HepG2 (cell line): ENCODE measurements around the gene TPGS1. TPM values are rescaled to one million over a fixed set of nuclear protein-coding genes. Genes with fewer than 3 reads are reported as not detected.

Source experiments
- CC2D1A ChIP-seq: sonication (generic); formaldehyde crosslinking; IDR thresholded peaks from 2 replicates; pipeline ENCODE4 v1.8.1; 2023; ENCODE audit warnings: mild to moderate bottlenecking, missing genetic modification reagents
- CHD4 ChIP-seq: fragments of 200-600 bp; sonication (generic); IDR thresholded peaks from 2 replicates; pipeline ENCODE4 v1.7.0; 2017; ENCODE audit warnings: mild to moderate bottlenecking, low read length, borderline replicate concordance
- GLI4 ChIP-seq: sonication (generic); formaldehyde crosslinking; IDR thresholded peaks from 2 replicates; pipeline ENCODE4 v1.5.1; 2020; ENCODE audit warnings: missing genetic modification reagents, mild to moderate bottlenecking, moderate library complexity, borderline replicate concordance
- GPN1 ChIP-seq: sonication (generic); formaldehyde crosslinking; IDR thresholded peaks from 2 replicates; pipeline ENCODE4 v1.5.1; 2020; ENCODE audit warnings: missing genetic modification reagents, borderline replicate concordance
- HIVEP1 ChIP-seq: sonication (generic); formaldehyde crosslinking; IDR thresholded peaks from 2 replicates; pipeline ENCODE4 v1.4.0; 2020; ENCODE audit warnings: mild to moderate bottlenecking, missing genetic modification reagents
- MAFF ChIP-seq: IDR thresholded peaks from 2 replicates; pipeline ENCODE4 v1.6.1; 2011; ENCODE audit warnings: low read depth, low read length, improper control_type of control experiment
- MXI1 ChIP-seq: IDR thresholded peaks from 3 replicates; pipeline ENCODE4 v1.6.1; 2012; ENCODE audit warnings: low read depth, low read length, inconsistent platforms, borderline replicate concordance
- NFIB ChIP-seq: sonication (generic); formaldehyde crosslinking; IDR thresholded peaks from 2 replicates; pipeline ENCODE4 v1.9.0; 2021; ENCODE audit warnings: missing genetic modification reagents, mild to moderate bottlenecking, borderline replicate concordance
- NR2F6 ChIP-seq, 2 experiments: IDR thresholded peaks; 2 replicates each; pipeline ENCODE4 v1.6.1; 2016; ENCODE audit warnings: antibody characterized with exemption in 1 of 2, mild to moderate bottlenecking in 1 of 2
- POLR2A ChIP-seq, 2 experiments: IDR thresholded peaks; 2 replicates each; pipeline ENCODE4 v1.6.1; 2011; ENCODE audit warnings: low read depth in 2 of 2, low read length in 2 of 2, mild to moderate bottlenecking in 1 of 2, moderate library complexity in 1 of 2; ENCODE audit not compliant: insufficient read depth in 1 of 2
- SMAD1 ChIP-seq: sonication (generic); formaldehyde crosslinking; IDR thresholded peaks from 2 replicates; pipeline ENCODE4 v1.4.0; 2020; ENCODE audit warnings: missing genetic modification reagents, low read depth, mild to moderate bottlenecking, borderline replicate concordance
- SYNCRIP ChIP-seq: fragments of 200-400 bp; formaldehyde crosslinking; IDR thresholded peaks from 2 replicates; pipeline ENCODE4 v1.6.1; 2018; ENCODE audit warnings: mild to moderate bottlenecking, low read depth, low read length; ENCODE audit not compliant: insufficient read depth
- U2AF2 ChIP-seq: fragments of 200-400 bp; formaldehyde crosslinking; IDR thresholded peaks from 2 replicates; pipeline ENCODE4 v1.6.1; 2017; ENCODE audit warnings: low read depth, mild to moderate bottlenecking, low read length
- ZBTB7B ChIP-seq: sonication (generic); formaldehyde crosslinking; IDR thresholded peaks from 2 replicates; pipeline ENCODE4 v1.4.0; 2020; ENCODE audit warnings: missing genetic modification reagents
- ZKSCAN5 ChIP-seq: sonication (generic); formaldehyde crosslinking; IDR thresholded peaks from 2 replicates; pipeline ENCODE4 v1.5.1; 2020; ENCODE audit warnings: mild to moderate bottlenecking, missing genetic modification reagents
- ZNF235 ChIP-seq: sonication (generic); formaldehyde crosslinking; IDR thresholded peaks from 2 replicates; pipeline ENCODE4 v1.8.1; 2023; ENCODE audit warnings: mild to moderate bottlenecking, missing genetic modification reagents, borderline replicate concordance
- ZNF337 ChIP-seq: sonication (generic); formaldehyde crosslinking; IDR thresholded peaks from 2 replicates; pipeline ENCODE4 v1.5.1; 2020; ENCODE audit warnings: missing genetic modification reagents, low read depth, mild to moderate bottlenecking, borderline replicate concordance
- ZNF350 ChIP-seq: sonication (generic); formaldehyde crosslinking; IDR thresholded peaks from 2 replicates; pipeline ENCODE4 v1.4.0; 2020; ENCODE audit warnings: mild to moderate bottlenecking, low read depth, missing genetic modification reagents, borderline replicate concordance
- ZNF501 ChIP-seq: sonication (generic); formaldehyde crosslinking; IDR thresholded peaks from 2 replicates; pipeline ENCODE4 v1.5.1; 2020; ENCODE audit warnings: mild to moderate bottlenecking, moderate library complexity, missing genetic modification reagents
- ZNF558 ChIP-seq: sonication (generic); formaldehyde crosslinking; IDR thresholded peaks from 2 replicates; pipeline ENCODE4 v1.9.0; 2022; ENCODE audit warnings: mild to moderate bottlenecking, missing genetic modification reagents, borderline replicate concordance
- ZNF572 ChIP-seq: sonication (generic); formaldehyde crosslinking; IDR thresholded peaks from 2 replicates; pipeline ENCODE4 v1.5.1; 2020; ENCODE audit warnings: mild to moderate bottlenecking, missing genetic modification reagents
- ZNF589 ChIP-seq: sonication (generic); formaldehyde crosslinking; conservative IDR thresholded peaks from 2 replicates; pipeline ENCODE4 v1.8.0; 2022; ENCODE audit warnings: mild to moderate bottlenecking, moderate library complexity, missing genetic modification reagents
- ZNF672 ChIP-seq: sonication (generic); formaldehyde crosslinking; IDR thresholded peaks from 2 replicates; pipeline ENCODE4 v1.8.1; 2022; ENCODE audit warnings: missing genetic modification reagents
- ZZZ3 ChIP-seq: sonication (generic); formaldehyde crosslinking; IDR thresholded peaks from 2 replicates; pipeline ENCODE4 v1.4.0; 2020; ENCODE audit warnings: missing genetic modification reagents, mild to moderate bottlenecking, borderline replicate concordance
- polyA plus RNA-seq, 8 experiments: library from polyadenylated mRNA; depleted of rRNA in 3 of 8; stranded (reverse) in 7 of 8; unstranded in 1 of 8; fragments of >200 nt; fragmentation: Illumina TruSeq in 4 of 8; extraction: Trizol in 4 of 8; gene quantifications; 2 replicates each; pipeline versions ENCODE4 v1.2.1 to v1.2.3, GENCODE V29; 2011 to 2016; ENCODE audit warnings: low read depth in 4 of 8, missing spikeins in 1 of 8, mixed read lengths in 1 of 8; ENCODE audit not compliant: insufficient read depth in 1 of 8
- total RNA-seq, 5 experiments: library from RNA; depleted of rRNA; stranded (reverse); fragments of >200 nt; fragmentation: Illumina TruSeq; extraction: Trizol; gene quantifications; 2 replicates each; pipeline ENCODE4 v1.2.3, GENCODE V29; 2016; ENCODE audit warnings: low read depth in 1 of 5
- TF ChIP-seq, protein P1 (sequence below): sonication (generic); formaldehyde crosslinking; IDR thresholded peaks from 2 replicates; pipeline ENCODE4 v1.5.0; 2020; ENCODE audit warnings: mild to moderate bottlenecking, missing genetic modification reagents
- TF ChIP-seq, protein P2 (sequence below): IDR thresholded peaks from 2 replicates; pipeline ENCODE4 v1.6.1; 2016; ENCODE audit warnings: missing biosample characterization, missing genetic modification reagents, low read depth

Gene TPGS1
- total and polyA plus RNA-seq, 2 of the 13 experiments (the other 11 are each of a cell fraction or from before 2014, with no cell fraction given): 1.1 to 6.2 TPM

DNA sequence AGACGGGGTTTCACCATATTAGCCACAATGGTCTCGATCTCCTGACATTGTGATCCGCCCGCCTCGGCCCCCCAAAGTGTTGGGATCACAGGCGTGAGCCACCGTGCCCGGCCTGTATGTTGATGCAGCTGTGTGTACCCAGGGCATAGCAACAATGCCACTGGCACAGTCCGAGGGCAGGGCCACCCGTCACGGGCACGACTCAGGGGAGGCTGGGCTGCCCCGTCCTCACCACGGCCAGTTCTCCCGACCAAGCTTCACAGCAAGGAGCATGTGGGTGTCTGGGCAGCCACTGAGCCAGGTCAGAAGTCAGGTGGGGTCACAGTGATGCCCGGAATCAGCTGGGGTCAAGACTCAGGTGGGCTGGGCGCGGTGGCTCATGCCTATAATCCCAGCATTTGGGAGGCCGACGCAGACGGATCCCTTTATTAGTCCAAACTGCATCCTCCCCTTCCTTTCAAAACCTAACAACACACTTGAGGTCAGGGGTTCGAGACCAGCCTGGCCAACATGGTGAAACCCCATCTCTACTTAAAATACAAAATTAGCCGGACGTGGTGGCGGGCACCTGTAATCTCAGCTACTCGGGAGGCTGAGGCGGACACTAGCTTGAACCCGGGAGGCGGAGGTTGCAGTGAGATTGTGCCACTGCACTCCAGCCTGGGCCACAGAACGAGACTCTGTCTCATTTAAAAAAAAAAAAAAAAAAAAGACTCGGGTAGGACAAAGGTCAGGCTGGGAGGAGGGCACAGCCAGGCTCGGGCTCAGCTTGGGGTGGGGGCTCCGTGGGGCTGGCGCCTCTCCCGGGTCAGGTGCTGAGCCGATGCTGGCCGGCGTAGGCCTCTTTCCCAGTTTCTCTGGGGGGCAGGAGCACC is 23.1 kb downstream of the TPGS1 start (continued):
- TF ChIP-seq SYNCRIP: no peak
- no peak for TF ChIP-seq GPN1 (CRISPR knock-in tag)
- no peak for TF ChIP-seq ZNF235 (CRISPR knock-in tag)
- TF ChIP-seq, protein P1, sequence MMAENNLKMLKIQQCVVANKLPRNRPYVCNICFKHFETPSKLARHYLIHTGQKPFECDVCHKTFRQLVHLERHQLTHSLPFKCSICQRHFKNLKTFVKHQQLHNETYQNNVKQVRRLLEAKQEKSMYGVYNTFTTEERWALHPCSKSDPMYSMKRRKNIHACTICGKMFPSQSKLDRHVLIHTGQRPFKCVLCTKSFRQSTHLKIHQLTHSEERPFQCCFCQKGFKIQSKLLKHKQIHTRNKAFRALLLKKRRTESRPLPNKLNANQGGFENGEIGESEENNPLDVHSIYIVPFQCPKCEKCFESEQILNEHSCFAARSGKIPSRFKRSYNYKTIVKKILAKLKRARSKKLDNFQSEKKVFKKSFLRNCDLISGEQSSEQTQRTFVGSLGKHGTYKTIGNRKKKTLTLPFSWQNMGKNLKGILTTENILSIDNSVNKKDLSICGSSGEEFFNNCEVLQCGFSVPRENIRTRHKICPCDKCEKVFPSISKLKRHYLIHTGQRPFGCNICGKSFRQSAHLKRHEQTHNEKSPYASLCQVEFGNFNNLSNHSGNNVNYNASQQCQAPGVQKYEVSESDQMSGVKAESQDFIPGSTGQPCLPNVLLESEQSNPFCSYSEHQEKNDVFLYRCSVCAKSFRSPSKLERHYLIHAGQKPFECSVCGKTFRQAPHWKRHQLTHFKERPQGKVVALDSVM (CRISPR knock-in tag): peak; percentile 23; the same call in 1 of the 2 replicates
- TF ChIP-seq ZNF572: 0 out of 2 replicates have a peak, but pooled peaks have one; percentile 50
- 0 out of 2 replicates have a peak, but pooled peaks have one; percentile 8 for TF ChIP-seq SMAD1
- peak; percentile 54; the same call in 1 of the 2 replicates for TF ChIP-seq ZNF350 (CRISPR knock-in tag)
- no peak for TF ChIP-seq ZZZ3
- TF ChIP-seq CC2D1A (CRISPR knock-in tag): 0 out of 2 replicates have a peak, but pooled peaks have one; percentile 68
- no peak for TF ChIP-seq ZNF672 (CRISPR knock-in tag)
- no peak for TF ChIP-seq ZBTB7B (CRISPR knock-in tag)
- TF ChIP-seq, protein P2, sequence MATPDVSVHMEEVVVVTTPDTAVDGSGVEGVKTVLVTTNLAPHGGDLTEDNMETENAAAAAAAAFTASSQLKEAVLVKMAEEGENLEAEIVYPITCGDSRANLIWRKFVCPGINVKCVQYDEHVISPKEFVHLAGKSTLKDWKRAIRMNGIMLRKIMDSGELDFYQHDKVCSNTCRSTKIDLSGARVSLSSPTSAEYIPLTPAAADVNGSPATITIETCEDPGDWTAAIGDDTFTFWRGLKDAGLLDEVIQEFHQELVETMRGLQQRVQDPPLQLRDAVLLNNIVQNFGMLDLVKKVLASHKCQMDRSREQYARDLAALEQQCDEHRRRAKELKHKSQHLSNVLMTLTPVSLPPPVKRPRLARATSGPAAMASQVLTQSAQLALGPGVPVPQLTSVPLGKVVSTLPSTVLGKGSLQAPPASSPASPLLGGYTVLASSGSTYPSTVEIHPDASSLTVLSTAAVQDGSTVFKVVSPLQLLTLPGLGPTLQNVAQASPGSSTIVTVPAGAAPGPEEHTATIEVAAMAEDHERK (CRISPR knock-in tag): no peak
- TF ChIP-seq NFIB (CRISPR knock-in tag): no peak
- TF ChIP-seq ZNF589 (CRISPR knock-in tag): no peak
- TF ChIP-seq HIVEP1 (CRISPR knock-in tag): 0 out of 2 replicates have a peak, but pooled peaks have one; percentile 87
- TF ChIP-seq ZNF501: peak; percentile 80
- no peak for TF ChIP-seq ZNF558 (CRISPR knock-in tag)
- TF ChIP-seq GLI4 (CRISPR knock-in tag): 0 out of 2 replicates have a peak, but pooled peaks have one; percentile 49
- TF ChIP-seq ZKSCAN5 (CRISPR knock-in tag): no peak
- TF ChIP-seq U2AF2: no peak
- TF ChIP-seq MXI1: no peak
- TF ChIP-seq CHD4: peak; percentile 82; the same call in 1 of the 2 replicates
- TF ChIP-seq NR2F6 (IDR thresholded peaks at IDR 0.05): peak; percentile 54; the same call in 1 of the 2 replicates
- TF ChIP-seq NR2F6 (CRISPR knock-in tag; IDR thresholded peaks at IDR 0.05): no peak
- TF ChIP-seq ZNF337 (CRISPR knock-in tag): no peak
- TF ChIP-seq POLR2A (IDR thresholded peaks at IDR 0.05; ENCODE audit: insufficient read depth in 1 of 2, low read depth in 2 of 2, low read length in 2 of 2): peak; percentile 75 to 78; a peak in 2 of 4 replicates
- TF ChIP-seq MAFF: no peak
